Activated CD4-positive, alpha-beta T cell treated with anti-CD3 and anti-CD28 coated beads for 1 hour (primary cell): ENCODE data around the gene PNKP.

Source experiments
- DNase-seq: peaks from one replicate; pipeline ENCODE4 v3.0.0-alpha.2; 2020

The PNKP gene

DNA sequence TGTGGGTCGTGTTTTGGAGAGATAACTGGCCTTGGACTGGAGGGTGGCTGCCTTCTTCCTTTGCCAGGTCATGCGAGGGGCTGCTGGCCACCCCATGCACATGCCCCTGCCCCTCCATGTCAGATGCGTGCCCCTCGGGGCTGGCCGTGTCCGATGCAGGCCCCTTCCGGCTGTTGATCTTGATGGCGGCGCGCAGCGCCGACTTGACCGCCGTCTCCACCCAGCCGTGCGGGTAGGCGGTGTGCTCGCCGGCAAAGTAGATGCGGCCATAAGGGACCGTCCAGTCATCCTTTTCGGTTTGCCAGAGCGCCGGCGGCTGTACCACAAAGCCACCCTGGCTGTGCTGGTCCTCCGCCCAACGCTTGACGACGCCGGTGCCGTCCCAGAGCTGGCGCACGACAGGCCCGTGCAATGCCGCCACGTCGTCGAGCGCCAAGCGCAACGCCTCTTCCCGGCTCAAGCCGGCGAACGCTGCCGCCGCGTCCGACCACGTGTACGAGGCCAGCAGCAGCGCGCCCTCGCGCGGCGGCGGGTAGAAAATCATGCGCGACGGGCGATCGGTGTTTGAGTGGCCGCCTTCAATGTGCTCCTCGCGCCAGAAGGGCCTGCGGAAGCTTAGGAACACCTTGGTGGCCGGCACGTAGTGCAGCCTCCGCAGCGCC, 22.4 kb upstream of the PNKP start:
- peak; percentile 63 for DNase-seq

DNA sequence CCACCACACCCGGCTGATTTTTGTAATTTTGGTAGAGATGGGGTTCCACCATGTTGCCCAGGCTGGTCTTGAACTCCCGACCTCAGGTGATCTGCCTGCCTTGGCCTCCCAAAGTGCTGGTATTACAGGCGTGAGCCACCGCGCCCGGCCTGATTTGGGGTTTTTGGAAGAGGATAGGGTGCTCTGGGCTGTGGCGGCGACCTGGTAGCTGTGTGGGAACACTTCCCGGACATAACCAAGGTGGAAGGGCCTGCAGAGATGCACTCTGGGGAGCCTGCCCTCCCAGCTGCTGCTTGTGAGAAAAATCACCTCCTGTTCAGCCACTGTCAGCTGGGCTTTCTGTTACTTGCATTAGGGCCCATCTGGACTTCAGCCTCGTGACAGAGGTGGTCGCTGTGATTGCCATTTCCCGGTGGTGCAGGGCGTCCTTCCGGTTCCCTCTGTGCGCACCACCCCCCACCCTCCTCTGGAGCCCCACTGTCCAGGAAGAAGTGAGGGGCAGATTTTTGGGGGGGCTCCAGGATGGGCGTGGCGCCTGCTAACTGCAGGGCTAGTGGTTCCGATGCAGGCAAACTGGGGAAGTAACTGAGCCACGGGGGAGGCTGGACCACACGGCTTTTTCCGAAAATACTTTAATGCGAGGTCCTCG, 21.8 kb upstream of the PNKP start:
- DNase-seq: no peak

DNA sequence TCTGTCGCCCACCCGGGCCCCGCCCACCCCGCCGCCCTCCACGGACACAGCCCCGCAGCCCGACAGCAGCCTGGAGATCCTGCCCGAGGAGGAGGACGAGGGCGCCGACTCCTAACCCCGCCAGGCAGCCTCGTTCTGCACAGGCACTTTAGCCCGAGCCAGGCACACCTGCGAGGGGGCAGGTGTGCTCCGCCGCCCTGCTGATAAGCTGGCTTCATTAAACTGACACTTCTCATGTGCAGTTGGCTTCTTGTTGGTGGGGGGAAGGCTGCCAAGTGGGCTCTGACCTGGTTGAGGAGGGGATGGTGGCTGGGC, 21.1 kb upstream of the PNKP start:
- DNase-seq: no peak

DNA sequence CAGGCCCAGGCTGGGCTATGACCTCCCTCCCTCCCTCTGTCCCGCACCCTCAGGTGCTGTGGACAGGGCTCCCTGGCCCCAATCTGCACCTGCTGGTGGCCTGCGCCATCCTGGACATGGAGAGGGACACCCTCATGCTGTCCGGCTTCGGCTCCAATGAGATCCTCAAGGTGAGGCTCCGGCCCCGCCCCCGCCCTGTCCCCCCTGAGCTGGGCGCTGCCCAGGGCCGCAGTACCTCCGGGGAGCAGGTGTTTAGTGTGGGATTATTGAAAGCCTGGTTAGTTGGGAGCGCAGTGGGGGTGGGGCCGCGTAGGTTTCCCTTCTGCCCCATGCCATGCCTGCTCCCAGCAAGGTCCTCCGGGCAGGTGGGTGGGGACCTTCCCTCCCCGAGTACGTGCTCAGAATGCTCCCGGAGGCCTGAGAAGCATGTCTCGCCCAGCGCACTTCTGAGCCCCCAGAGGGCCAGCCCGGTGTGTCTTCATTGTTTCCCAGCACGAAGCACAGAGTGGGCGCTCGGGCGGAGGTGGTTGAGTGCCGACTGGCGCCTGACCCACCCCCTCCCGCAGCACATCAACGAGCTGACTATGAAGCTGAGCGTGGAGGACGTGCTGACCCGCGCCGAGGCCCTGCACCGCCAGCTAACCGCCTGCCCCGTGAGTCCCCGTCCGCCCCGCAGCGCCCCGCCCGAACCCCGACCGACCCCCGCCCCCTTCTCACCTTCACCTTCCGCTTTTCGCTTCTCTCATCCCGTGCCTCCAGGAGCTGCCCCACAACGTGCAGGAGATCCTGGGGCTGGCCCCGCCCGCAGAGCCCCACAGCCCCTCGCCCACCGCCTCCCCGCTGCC, 20.5 kb upstream of the PNKP start:
- DNase-seq: no peak

DNA sequence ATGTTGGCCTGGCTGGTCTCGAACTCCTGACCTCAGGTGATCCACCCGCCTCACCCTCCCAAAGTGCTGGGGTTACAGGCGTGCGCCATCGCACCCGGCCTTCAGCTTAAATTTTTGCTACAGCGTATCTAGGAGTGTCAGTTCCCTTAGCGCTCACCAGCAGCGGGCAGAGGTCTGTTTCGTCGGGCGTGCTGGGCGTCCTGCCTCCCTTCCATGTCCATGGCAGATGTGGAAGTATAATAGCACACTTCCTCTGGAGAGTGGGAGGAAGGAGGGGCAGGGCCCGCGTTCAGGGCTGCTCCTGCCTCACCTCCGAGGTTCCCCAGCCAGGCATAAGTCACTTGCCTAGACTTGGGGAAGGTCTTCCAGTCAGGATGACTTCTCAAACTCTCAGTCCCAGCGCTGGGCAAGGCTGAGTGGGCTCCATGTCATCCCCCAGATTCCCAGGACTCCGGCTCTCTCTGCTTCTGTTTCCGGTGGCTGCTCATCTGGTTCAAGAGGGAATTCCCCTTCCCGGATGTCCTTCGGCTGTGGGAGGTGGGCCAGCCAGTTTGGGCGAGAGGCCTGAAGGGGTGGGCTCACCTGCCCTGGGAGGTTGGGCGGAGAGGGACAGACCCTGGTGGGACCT, 19.8 kb upstream of the PNKP start:
- no peak for DNase-seq

DNA sequence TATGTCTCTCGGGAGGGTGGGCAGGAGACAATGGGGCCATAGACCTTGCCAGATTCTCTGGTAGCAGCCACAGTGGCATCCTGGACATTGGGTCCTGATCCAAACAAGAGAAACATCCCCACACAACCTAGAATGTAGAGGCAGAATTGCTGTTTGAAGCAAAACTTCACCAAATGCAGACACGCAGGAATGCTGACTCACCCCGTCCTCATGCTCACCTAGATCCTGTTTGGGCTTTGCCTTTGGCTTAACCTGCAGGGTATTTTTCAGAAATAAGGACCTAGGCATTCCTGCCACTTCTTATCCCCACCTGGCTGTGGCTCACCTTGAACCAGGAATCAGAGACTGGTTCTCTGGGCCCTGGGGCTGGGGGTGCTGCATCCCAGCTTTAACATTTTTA, 17.4 kb upstream of the PNKP start:
- DNase-seq: no peak

DNA sequence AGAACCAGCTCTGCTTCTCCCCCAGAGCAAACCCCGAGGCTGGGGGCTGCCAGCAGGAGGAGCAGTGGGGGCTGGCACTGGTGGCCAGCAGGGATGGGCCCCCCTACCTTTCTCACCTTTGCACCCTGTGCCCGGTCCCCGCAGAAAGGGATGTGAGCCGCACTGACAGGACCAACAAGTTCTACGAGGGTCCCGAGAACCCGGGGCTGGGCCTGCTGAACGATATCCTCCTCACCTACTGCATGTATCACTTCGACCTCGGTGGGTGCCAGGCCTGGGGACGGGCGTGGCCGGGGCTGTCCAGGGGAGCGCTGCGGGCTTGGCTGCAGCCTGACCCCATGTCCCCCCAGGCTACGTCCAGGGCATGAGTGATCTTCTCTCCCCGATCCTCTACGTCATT, 16.7 kb upstream of the PNKP start:
- DNase-seq: no peak

DNA sequence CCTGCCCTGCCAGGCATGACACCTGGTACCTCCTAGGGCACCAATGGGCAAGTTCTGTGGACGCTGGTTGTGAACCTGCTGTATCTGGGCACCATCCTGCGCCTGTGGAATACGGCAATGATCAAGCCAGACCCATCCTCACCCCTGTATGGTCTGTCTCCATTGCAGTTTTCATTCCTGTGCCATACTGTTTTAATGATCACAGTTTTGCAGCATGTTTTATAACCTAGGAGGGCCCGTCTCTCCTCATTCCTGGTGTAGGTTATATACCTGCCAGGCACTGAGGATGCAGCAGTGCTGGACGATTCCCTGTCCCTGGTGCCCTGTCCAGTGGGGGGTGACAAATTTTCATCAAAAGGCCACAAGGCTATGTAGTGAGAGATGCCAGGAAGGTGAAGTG, 15.7 kb upstream of the PNKP start:
- DNase-seq: no peak

DNA sequence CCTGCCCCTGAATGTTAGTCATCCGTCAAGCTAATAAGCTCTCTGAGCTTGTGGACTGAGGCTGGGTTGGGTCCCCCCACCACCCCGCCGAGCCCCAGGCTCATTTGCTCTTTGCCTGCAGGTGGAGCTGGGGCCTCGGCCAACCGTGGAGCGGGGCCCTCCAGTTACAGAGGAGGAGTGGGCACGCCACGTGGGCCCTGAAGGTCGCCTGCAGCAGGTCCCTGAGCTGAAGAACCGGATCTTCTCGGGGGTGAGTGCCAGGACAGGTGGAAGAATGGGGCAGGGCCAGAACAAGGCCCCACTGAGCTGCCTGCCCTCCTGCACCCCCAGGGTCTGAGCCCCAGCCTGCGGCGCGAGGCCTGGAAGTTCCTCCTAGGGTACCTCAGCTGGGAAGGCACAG, 15.3 kb upstream of the PNKP start:
- no peak for DNase-seq

DNA sequence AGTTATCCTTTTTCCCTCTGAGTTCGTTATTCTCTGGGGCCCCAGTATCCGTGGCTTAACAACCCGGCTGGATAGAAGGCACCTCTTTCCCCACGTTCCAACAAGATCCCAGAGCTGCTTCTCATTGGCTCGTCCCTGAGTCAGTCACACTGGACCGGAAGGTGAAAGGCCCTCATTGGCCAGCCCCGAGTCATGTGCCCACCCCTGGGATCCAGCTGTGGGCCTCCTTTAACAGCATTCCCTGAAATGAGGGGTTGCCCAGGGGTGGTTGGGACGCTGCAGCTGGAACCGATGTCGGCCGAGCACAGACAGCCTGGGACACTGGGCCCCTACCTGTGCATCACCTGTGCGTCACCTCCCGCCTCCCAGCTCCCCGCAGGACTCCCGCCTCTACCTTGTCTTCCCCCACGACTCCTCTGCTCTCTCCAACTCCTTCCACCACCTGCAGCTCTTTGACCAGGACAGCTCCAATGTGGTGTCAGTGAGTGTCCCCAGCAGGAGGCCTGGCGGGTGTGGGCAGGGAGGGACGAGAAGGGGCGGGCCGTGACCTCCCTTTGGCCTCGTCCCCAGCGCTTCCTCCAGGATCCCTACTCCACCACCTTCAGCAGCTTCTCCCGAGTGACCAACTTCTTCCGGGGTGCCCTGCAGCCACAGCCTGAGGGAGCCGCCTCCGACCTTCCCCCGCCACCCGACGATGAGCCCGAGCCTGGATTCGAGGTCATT, 14.5 kb upstream of the PNKP start:
- no peak for DNase-seq

DNA sequence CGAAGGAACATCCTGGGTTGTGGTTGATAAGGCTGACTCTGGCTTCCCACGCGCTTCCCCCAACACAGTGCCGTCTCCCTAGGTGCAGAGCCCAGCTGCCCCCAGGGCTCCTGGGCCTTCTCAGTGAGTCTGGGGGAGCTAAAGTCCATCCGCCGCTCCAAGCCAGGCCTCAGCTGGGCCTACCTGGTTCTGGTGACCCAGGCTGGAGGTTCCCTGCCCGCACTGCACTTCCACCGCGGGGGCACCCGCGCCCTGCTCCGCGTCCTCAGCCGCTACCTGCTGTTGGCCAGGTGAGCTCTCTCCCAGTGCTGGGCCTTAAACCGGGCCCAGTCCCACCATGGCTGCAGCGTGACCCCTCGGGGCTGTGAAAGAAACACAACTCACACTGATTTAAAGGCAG, 13.8 kb upstream of the PNKP start:
- no peak for DNase-seq

DNA sequence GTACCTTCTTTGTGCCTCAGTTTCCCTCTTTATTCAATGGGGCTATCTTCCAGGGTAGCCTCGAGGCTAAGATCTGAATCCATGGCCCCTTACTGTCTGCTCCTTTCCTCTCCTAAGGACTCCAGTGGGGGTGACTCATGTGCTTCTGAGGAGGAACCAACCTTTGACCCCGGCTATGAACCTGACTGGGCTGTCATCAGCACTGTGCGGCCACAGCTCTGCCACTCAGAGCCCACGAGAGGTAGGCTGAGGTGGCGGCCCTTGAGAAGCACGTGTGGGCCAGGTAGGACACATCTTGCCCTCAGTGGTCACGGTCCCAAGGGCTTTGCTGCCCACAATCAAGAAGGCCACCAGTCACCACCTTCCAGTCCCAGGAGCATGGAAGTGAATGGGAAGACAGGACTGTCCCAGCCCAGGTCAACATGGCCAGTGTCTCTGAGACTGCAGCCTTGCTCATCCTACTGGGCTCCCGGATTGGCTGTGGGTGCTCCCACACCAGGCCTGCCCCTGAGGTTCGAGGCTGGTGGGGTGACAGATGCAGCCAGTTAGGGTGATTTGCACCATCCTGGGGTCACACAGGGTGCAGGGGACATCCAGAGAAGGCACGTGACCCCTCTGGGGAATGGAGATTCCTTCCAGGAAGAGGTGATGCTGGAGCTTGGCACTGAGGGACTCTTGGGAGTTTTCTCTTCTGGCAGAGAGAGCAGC, 12.9 kb upstream of the PNKP start:
- no peak for DNase-seq

DNA sequence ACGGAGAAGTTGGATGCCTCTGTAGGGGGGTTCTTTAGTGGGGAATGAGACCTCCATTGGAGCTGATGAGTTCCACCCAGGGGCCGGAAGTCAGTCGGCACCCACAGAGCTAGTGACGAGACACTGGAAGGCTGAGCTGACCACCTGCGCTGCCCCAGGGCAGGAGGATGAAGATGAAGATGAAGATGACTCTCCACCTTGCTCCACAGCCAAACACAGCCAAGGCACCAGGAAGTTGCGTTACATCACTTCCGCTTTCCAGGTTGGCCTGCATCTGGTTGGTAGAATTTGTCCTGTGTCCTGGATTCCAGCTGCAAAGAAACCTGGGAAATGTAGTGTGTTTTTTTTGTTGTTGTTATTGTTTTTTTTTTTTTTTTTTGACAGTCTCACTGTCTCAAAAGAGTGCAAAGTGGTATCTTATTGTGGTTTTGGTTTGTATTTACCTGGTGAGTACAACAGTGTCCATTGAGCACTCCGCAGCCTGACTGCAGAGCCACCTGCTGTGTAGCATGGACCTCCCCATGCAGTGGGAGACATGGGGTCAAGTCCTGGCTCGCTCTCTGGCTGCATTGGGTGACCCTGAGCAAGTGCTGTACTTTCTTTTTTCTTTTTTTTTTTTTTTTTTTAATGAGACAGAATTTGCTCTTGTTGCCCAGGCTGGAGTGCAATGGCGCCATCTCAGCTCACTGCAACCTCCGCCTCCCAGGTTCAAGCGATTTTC, 12.0 kb upstream of the PNKP start:
- DNase-seq: no peak

DNA sequence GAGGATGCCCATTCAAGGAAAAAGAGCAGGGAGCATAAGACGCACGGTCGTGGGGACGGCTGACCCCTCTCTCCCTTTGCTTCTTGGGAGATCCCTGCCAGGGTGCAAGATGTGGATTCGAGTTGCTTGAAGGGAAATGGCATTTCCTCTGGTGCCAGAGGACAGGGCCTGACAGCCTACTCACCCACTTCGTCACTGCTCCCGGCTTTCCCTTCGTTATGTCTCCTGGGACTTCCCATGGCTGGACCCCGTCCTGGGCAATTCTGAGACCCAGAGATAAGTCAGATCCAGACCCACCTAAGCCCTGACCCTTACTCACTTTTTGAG, 11.3 kb upstream of the PNKP start:
- no peak for DNase-seq

DNA sequence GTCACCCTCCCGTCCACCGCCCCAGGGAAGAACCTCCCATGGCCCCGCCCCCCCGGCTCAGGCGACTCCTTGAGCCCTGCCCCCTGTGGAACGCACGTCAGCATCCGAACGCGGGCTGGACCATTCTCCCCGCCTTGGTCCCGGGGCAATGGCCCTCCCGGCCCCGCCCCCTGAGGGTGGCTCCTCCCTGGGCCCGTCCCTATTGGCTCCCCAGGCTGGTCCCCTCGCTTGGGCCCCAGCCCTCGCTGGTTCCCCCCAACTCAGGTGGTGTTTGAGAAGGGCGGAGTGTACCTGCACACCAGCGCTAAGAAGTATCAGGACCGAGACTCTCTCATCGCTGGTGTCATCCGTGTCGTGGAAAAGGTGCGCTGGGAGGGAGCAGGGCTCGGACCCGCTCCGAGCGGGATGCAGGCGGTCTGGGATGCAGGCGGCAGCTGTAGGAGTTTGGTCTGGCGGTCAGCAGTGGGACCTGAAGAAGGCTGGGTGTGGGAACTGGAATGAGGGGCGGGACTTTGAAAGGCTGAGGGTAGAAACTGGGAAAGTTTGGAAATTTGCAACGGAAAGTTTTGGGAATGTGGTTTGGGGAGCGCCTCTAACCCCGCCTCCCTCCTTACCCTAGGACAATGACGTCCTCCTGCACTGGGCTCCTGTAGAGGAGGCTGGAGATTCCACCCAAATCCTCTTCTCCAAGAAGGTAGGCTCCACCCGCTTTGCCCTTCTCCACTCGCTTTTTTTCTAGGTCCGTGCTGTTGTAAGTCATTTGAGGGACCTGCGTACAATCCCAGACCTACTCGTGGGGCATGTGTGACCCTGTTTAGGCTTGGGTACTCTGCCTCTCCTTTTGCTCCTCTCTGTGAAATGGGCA, 10.7 kb upstream of the PNKP start:
- DNase-seq: peak; percentile 94

DNA sequence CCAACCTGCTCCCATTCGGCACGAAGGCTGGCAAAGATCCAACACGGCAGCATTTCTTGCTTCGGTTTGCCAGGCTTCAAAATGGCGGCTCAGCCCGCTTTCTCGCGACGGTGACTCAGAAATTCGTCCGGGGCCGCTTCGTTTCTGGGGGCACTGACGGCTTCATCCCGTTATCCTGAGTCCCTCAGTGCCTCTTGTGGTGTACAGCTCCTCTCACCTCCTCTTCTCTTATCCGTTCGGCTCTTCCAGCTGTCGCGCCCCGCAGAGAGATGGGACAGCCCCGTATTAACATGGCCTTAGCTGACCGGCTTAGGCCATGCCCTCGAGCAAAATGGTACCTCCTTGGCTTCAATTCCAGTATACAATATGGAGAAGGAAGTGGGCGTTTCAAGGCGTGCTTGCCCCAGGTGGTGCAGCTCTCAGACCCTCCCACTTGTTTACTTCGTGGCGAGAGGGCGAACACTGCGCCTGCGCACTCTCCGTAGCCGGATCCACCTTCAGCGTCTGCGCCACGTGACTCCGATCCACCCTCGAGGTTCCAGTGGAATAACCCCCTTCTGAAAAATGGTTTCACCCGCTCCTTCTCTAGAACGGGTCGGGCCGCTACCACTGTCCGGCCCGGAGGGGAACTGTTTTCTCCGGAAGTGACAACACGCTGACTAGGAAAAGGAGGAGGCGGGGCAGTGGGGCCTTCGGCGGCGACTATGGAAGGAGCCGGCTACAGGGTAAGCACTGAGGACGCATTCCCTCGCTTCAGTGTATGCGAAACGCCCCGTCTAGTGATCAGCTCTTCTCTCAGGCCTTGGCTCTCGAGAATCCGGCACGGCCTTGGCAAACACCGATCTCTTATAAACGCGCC, 9.9 kb upstream of the PNKP start, which contains the start of the genes AKT1S1 and TBC1D17:
Gene AKT1S1, minus strand, starts transcription at position 336 of the 859 bp plus-strand sequence. CDS start 4,060 bp downstream, outside the sequence.
Gene TBC1D17, plus strand, starts transcription at position 683 of the 859 bp plus-strand sequence. Its CDS starts 22 bp downstream, at position 705.
- DNase-seq: peak; percentile 98

DNA sequence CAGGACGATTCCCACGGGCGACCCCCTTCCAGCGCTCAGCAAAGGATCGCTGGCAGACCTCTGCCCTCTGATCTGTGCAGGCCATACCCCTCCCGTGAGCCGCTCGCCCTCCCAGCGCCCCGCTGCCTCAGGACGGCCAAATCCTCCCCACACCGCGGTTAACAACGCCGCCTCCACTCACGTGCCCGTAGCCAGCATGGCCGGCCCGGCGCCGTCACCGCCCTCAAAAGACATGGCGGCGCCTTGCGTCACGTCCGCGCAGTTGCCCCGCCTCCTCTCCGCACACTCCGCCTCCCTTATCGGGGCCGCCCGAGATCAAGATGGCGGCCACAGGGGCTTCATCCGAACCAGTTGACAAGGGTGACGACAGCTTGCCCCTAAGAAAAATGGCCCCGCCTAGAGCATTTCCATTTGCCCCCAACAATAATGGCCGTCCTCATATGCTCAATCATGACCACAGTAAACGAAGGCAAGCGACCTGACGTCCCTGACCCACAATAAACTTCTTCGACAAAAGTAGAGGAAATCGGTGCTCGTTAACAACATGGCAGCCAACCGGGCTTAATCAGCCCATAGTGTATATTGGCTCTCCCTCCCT, 9.1 kb upstream of the PNKP start:
- DNase-seq: peak; percentile 98

DNA sequence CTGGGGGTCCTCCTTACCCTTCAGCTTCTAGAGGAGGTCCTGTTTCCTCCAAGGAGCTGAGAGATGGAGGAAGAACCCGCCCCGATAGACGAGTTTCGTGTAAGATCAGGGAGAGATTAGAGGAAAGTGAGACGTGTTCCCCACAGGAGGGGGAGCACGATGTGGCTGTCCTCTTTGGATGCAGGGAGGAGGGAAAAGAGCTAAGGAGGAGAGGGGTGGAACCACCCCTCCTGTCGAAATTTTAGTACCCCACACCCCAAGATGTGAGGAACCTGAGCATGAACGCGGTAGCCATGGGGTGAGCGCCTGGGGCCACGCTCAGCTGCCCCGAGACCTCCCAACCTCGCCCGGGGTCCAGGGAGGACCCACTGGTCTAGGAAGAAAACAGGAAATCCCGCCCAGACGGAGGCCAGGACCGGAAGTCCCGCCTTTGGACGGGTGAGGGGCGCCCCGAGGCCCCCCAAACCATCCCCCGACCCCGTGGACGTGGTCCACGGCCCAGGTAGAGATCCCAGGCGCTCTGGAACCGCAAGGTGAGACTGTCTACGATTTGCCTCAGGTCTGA, 8.6 kb upstream of the PNKP start:
- peak; percentile 43 for DNase-seq

DNA sequence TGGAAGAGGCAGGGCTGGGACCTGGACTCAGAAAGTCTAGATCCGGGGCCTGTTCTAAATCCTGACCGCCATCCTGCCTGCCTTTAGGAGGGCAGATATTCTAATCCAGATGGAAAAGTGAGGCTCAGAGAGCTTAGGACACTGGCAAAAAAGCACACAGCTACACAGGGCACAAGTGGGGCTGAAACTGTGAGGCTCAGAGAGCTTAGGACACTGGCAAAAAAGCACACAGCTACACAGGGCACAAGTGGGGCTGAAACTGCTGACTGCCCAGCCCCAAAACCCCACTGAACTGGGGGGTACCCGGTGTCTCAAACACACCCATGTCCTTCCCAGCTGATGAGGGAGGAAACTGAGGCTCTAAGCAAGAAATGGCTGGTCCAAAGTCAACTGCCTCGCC, 7.8 kb upstream of the PNKP start:
- no peak for DNase-seq
